HG03060 (cell line): Measurements from ENCODE around the gene CTRB2.
"Not testable (repeated sequence)": the region's sequence is repeated elsewhere in the genome, so short reads cannot be mapped to it uniquely, and the experiment has no call there.

Experiments
- ATAC-seq: cut with Tn5 transposase; IDR thresholded peaks from one replicate; pipeline ENCODE4 v1.9.1; 2021; ENCODE audit warnings: low read depth, moderate number of reproducible peaks; ENCODE audit not compliant: unreplicated experiment

CTRB2 gene

DNA sequence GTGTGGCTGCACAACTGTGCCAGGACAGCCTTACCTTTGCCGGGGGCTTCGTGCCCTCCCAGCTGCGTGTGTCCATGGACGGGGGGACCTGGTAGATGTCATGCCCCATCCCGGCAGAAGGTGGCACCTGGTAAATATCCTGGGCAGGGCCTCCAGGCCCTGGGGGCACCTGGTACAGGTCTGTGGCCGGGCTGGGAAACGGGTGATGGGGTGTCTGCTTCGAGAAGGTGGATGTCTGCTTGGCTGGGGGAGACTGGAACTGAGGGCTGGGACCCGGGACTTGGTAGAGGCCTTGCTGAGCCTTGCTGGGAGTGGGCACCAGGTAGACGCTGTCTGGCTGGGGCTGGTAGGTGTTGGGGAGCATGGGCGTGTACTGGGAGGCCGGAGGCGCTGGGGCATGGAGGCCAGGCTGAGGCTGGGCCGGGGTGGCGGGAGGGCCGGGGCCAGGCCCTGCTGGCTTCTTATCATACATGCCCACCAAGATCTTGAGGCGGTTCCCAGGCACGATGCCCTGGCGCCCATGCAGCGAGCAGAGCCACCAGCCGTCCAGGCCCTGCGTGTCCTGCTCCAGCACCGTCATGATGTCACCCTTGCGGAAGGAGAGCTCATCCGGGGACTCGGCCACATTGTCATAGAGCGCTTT, 35.6 kb upstream of the CTRB2 start:
- not testable (repeated sequence) for ATAC-seq

DNA sequence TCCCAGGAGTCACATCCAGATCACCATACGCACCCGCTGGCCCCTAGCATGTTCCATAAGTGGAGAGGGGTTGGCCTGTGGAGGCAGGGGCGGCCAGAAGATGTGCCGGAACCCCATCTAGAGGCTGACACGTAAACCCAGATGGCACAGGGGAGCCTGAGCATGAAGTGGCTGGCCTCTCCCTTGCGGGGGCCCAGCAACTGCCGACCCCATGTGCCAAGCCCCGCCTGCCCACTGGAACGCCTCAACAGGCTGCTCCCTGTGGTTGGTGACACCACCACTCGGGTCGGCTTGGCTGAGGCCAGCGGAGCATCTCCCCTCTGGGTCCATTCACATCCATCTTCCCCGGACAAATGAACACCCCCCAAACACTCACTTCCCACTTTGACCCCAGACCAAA, 35.0 kb upstream of the CTRB2 start:
- no peak for ATAC-seq

DNA sequence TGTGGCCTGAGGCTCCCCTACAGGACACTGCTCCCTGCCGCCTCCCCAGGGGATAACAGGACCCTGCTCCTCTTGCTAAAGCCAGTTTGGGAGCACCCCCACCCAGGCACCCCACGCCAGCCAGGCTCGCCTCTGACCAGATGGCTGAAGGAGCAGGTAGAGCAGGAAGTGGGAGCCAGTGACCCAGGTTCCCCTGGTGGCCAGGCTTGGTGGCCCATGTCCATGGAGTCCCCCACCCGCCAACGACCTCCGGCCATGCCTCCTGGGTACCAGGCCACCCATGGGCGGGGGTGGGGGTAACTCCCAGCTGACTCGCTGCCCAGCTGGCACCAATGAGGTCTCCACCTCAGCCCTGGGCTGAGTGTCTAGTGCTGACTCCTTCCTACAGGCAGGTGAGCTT, 34.5 kb upstream of the CTRB2 start:
- ATAC-seq: no peak

DNA sequence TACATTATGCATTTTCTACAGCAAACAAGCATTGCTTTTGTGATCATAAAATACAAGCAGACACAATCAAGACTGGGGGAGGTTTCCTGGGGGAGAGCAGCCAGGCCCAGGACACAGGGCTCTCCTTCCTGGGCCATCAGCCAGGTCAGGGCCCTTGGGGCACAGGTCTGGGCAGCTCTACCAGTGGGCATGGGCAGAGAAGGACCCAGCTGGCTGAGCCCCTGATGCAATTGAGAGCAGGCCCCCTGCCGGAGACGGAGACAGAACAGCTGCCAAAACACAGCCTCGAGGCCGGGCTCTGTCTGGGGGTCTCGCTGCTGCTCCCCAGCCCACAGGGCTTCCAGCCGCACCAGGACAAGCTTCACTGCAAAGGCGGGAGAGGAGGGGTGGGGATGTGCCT, 33.7 kb upstream of the CTRB2 start:
- ATAC-seq: not testable (repeated sequence)

DNA sequence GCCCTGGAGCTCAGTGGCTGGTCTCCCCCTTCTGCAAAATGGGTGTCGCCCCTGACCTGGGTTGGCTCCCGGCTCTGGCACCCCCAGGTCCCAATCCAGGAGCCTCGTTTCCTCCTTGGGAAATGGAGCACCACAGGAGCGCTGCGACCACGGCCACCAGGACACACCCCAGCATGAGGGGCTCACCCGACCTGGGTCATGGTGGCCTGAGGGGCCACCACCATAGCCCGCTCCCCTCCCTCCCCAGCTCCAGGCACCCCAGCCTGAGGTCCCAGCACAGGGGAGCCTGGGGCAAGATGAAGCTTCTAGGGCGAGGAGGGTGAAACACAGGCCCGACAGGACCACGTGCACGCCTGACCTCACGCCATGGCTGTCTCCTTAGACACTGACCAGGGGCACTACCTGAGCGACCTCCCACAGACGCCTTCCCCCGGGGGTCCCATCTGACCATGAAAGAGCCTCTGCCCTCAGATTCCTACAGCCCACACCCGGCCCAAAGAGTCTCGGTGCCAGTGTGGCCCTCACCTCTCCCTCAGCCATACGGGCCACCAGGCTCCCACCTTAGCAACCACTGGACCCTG, 32.7 kb upstream of the CTRB2 start:
- ATAC-seq: no peak

DNA sequence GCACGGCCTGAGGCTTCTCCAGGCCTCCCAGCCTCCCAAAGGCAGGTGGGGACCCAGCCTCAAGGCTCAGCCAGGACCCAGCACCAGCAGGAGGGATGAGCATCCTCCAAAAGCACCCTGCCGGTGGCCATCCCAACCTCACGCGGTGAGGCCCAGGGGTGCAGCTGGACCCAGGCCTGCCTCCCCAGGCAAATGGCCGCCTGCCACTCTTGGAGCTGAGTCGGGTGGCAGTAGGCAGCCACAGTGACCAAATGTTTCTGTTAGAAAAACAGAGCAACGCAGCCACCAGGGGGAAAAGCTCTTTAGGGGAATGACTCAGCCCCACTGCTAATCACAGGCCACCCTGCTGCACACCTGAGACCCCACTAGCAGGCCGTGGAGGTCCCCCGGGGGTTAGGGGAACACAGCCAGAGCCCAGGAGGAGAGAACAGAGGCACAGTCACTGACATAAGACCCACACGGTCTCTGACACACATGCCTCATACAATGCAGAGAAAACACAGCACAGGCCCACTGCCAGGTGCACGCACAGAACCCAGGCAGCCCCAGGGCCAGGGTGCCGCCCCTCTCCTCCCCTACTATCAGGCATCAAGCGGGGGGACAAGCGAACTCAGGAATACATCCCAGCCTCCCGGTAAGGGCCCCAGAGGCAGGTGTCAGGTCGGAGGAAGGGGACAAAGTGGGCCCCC, 32.0 kb upstream of the CTRB2 start:
- ATAC-seq: no peak

DNA sequence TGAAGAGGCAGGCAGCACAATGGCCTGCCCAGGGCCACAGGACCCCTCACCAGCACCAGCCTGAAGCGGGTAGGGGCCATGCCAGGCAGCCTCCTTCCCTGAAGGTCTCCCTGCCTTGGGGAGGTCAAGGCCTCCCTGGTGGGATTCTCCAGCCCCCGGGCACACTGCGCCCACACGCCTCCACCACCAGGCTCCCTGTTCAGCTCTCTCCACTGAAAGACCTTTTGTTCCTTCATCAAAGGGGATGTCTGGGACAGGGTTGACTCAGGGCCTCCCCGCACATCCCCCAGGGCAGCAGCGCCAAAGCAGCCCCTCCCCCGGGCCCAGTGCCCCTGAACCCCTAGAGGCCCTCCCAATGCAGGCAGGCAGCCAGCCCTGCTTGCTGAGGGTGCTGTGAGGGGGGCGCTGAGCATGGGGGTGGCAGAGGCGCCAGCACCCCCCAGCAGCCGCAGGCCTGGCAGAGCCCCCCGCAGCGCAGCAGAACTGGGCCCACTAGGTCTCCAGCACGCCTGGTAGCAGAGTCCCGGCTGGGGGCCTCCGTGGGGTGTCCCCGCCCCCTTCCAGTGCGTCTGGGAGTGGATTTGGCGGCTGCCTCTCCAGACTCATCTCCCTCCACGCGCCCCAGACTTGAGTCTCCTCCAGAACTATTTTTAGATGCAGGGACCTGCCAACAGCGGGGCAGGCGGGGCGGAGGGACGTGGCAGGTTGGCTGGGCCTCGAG, 31.3 kb upstream of the CTRB2 start:
- ATAC-seq: no peak

DNA sequence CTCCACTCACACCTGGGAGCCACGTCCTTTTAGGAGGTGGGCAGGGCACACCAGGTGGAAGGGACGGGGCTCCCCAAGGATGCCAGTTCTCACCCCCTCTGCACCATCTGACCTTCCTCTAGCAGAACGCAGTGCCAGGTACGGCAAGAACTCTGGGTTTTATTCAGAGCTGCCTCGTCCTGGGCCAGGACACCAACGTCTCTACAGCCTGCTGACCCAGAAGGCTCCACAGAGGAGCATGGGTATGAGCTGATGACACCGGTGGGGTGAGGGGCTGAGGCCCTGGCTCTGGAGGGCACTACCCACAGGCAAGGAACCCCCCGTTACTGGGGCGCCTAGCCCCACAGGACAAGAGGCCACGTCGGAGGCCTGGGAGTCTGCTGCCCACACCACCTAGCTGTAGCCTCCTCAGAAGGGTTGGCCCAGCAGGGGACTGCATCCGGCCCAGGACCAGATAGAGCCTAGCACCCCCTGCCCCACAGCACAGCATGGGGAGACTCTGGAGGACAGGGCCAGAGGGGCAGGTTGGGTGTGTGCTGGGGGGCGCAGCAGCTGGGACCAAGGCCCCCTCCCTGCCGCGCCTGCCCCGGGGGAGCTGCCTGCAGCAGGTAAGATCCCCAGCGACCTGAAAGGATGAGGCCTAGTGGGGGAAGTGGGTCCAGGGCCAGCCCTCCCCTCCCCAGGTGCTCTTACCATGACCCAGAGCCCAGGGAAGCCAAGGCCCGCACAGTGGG, 30.6 kb upstream of the CTRB2 start:
- no peak for ATAC-seq

DNA sequence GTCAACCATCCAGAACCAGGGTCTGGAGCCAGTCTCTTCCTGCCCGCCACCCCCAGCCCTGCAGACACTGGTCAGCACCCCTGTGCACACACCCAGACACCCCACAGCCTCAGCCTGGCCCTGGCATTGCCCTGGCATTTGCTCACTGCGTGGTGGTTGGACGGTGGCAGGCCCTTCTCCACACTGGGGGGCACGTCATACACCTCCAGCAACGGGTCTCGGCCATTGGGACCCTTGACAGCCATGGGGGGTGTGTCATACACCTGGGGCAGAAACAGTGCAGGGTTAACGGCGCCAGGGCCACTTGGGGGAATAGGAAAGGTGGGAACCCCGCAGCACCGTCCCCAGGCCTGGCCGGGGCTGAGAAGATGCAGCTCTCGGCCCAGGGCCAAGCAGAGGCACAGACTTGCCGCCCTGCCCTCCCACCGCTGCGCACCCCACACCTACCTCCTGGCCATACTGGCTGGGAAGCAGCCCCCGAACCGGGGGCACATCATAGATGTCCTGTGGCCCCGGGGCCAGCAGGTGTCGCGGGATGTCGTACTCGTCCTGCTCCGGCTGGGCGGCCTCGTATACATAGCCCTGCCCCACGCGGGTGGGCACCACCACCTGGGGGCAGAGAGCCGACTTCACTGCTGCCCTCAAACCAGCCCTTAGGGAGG, 29.9 kb upstream of the CTRB2 start:
- no peak for ATAC-seq

DNA sequence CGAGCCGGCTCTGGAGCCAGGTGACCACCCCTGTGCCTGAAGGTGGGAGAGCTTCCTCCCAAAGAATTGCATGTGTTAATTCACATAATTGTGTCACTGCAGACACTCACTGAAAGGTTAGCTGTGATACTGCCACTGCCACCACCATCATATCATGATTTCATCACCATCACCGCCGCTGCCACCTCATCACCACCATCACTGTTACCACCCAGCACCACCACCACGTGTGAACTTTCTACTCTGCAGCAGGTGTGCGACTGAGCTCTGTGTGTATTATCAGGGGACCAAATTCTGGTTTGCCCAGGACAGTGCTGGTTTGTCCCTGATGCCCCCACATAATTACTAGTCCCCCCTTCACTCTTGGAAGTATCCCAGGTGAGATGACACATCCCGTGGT, 29.3 kb upstream of the CTRB2 start:
- ATAC-seq: no peak

DNA sequence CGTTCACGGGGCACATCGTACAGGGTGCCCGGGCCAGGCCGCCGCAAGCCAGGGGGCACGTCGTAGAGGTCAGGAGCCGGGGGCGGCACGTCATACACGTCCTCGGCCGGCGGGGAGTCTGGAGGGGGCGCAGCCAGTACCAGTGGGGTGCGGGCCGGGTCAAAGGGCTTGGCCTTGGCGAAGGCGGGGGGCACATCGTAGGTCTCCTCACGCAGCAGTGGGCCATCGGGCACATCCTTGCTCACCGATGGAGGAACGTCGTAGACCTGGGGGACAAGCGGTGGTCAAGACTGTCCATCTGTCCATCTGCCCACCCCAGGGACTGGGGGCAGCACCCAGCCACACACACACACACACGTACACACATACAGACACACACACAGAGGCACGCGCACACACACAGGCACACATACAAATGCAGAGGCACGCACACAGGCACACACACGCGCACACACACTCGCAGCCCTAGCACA, 28.8 kb upstream of the CTRB2 start:
- ATAC-seq: no peak

DNA sequence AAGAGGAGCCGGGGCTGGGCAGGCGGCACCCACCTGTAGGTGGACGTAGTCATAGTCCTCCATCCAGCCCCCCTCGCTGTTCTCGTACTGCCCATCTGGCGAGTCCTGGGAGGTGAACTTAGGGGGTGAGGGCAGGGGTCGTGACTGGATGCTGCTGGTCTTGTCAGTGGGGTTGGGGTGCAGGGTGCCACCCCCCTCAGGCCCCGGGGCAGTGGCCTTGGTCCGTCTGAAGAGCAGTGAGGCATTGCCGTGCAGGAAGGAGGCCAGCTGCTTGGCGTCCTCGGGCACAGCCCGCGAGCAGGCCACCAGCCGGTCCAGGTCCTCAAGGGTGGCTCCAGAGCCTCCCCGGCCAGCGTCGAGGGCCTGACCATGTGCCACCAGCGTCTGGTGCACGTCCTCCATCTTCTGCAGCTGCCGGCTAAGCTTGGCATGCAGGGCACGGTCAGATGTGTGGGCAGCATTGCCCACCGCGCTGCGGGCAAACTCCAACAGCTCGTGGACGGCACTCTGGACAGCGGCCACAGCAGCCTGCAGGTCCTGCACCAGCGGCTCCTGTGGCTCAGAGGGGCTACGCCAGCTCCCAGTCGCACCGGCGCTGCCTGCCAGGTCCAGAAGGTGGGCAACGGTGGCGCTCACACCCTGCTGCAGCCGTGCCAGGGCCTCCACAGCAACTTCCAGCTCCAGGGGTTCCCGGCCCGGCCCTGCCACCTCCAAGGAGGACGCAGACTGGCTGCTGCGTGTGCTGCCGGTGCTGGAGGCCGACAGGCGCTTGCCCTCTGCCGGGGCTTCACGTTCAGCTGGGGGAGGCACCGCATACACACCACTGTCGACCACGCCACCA, 28.1 kb upstream of the CTRB2 start:
- no peak for ATAC-seq

DNA sequence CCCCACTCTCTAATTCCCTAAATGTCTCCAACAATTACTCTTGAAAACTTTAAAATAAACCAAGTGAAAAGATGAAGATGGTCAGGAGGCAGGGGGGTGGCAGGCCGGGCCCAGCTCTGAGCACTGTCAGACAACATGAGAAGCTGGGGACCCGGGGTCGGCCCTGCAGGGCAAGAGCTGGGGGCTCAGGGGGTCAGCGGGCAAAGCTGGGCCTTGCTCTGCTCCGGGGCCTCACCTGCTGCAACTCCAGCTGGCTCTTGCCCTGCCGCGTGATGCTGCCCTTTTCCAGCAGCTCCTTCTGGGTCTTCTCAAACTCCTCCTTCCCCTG, 26.6 kb upstream of the CTRB2 start:
- no peak for ATAC-seq

DNA sequence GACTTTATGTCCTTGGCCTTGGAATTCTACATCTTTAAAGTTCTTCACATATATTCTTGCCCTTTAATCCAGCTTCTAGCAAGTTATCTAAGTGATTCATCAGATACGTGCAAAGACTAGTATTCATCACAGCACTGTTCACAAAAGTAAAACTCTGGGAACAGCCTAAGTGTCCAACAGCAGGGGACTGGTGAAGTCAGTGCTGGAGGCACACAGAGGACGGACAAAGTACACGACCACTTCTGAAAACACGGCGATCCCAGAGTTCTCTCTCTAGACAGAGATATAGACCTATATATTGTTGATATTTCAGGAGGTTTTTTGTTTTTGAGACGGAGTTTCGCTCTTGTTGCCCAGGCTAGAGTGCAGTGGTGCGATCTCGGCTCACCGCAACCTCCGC, 24.6 kb upstream of the CTRB2 start:
- ATAC-seq: no peak

DNA sequence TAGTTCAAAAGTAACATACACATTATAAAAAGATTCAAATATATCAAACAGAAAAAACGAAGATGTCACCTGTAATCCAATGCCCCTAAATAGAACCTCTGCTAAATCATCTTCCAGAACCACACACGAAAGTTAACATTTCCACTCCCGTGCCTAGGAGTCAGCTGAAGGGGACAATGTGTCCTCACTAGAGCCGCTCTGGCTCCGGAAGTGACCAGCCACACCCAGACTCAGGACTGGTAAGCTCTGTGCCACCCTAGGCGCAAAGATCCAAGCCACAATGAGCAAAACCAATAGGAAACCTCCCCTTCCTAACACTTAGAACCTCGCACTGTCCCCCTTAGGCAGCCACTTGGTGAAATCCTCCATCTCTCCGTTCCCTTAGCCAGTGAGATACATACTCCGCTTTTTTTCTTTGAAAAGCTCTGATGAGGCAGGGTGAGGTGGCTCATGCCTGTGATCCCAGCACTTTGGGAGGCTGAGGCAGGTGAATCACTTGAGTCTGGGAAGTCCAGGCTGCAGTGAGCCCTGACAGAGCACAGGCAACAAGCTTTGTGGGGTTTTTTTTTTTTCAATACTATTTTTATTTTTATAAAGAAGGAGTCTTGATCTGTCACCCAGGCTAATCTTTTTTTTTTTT, 23.6 kb upstream of the CTRB2 start:
- no peak for ATAC-seq

DNA sequence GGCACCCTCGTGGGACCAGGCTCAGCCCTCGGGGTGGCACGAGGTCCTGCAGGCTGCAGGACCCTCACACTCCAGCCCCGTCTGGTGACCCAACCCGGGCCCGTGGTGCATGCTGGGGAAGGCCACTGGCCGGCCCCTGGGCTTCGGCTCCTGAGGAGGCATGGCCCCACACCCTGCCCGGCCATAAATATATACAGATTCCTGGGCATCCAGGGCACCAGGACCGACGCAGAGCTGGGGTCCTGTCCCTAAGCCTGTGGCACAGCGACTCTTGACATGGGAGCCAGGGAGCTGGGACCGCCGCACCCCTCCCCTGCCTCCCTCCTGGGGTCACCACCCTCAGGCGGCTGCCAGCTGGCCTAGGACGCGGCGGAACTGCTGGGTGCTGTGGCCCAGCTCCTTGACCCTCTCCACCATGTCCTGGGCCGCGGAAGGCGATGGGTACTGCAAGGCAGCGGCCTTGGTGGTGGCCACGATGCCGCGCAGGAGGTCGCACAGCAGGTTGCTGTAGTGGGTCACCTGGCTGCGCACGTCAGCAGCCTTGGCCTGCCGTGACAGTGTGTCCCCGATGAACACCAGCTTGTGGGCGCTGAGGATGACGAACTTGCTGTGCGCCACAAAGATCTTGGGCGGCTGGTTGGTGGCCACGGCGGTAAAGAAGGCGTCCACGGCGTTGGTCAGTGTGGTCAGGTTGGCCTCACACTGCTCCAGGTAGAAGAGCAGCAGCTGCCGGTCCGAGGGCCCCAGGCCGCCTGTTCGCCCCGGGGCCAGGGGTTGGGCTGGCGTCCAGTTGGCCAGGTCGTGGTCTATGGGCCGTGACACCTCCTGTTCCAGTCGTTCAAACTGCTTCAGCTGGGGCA, 22.4 kb upstream of the CTRB2 start:
- no peak for ATAC-seq

DNA sequence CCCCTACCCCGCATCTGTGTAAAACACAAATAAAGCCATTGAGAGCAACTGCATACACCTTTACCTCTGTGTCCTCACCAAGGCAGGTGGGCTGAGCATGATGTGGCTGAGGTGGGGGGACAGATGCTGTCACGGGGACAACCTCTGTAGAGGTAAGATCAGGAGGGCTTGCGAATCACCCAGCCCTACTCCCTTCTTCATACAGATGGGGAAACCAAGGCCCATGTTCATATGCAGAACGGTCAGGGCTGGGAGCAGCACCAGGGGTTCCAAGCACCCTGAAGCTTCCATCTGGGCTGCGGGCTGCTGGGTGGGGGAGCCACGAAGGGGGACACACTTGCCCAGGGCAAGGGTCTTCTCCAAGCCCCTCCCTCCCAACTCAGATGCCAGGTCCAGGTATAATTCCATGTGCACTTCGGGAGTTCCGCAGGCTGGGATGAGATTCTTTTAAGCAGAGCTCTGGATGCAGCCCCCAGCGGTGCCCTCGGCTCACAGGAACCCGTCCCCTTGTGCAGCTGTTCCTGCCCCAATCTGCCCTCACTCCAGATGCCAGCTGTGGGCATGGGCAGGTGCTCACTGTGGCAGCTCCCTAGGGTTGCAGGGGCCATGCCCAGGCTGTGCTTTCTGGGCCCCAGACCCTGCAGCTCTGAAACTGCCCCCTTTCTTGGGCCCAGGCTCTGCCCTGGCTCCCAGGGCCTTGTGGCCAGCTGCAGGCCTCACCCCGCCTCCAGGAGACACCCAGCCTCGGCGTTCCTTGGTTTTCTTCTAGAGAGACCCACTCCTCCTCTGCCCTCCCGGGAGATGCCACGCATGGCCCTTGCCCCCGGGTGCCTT, 21.4 kb upstream of the CTRB2 start:
- no peak for ATAC-seq
